Measurements from ENCODE around the gene CLASP1. TPM values are rescaled to one million over a fixed set of nuclear protein-coding genes. Genes with fewer than 3 reads are reported as not detected.

Gene CLASP1
- total and polyA plus RNA-seq, 2 donors (not counting 3 experiments of a cell fraction or from before 2014, with no cell fraction given), result 10.0 to 57.9 TPM

DNA sequence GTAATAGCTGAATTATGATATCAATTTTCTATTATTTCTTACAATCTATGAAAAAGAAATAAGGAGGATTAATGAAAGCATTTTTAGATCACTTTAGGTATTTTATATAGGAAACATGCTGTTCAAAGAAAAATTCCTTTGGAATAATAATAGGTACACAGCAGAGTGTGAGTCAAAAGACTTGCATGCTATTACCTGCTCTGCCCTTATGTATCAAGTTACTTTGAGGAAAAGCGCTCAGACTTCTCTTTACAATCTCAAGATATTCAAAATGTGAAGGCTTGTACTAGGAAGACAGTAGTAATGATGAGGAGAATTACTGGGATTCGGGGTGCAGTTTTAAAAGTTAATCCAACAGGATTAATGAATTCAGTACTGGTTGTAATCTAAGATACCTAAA lies 147.7 kb downstream of the CLASP1 start:
- peaks cover 11% of the 10 kb centered on the region for H3K79me2 ChIP-seq (ENCODE audit: control insufficient read depth, insufficient read depth, low read length)
- H2AFZ ChIP-seq (ENCODE audit: low read depth, low read length), result no peak overlapping the region
- FAIRE-seq, result no peak
- intact Hi-C loops (cut with micrococcal nuclease), result loop anchor here (10.0 kb wide), 1 partner anchor 97 kb away; no protein-coding TSS in a partner anchor
- no peaks in the 10 kb centered on the region for H3K27me3 ChIP-seq (ENCODE audit: control insufficient read depth in 2 of 2, insufficient read depth in 2 of 2, low read length in 2 of 2)
- no peak overlapping the region for H3K4me2 ChIP-seq (ENCODE audit: insufficient read depth, low read length)
- H3K9me1 ChIP-seq (replicated peaks; ENCODE audit: control insufficient read depth, extremely low read depth, insufficient read depth, low read length), result no peaks in the 10 kb centered on the region
- TF ChIP-seq GATA2 (IDR thresholded peaks at IDR 0.05; ENCODE audit: insufficient read depth, insufficient read length, low read depth, low read length), result no peak
- TF ChIP-seq MYC (IDR thresholded peaks at IDR 0.05; ENCODE audit: low read depth, low read length), result no peak
- no peak for TF ChIP-seq JUN (IDR thresholded peaks at IDR 0.05; ENCODE audit: borderline replicate concordance, insufficient read depth, insufficient read length, low read depth)
- TF ChIP-seq EZH2 (IDR thresholded peaks at IDR 0.05; ENCODE audit: borderline replicate concordance, low read depth, low read length, severe bottlenecking), result no peak
- TF ChIP-seq POLR2AphosphoS5 (IDR thresholded peaks at IDR 0.05; ENCODE audit: insufficient read depth, low read depth, low read length), result no peak
- TF ChIP-seq, protein P1, sequence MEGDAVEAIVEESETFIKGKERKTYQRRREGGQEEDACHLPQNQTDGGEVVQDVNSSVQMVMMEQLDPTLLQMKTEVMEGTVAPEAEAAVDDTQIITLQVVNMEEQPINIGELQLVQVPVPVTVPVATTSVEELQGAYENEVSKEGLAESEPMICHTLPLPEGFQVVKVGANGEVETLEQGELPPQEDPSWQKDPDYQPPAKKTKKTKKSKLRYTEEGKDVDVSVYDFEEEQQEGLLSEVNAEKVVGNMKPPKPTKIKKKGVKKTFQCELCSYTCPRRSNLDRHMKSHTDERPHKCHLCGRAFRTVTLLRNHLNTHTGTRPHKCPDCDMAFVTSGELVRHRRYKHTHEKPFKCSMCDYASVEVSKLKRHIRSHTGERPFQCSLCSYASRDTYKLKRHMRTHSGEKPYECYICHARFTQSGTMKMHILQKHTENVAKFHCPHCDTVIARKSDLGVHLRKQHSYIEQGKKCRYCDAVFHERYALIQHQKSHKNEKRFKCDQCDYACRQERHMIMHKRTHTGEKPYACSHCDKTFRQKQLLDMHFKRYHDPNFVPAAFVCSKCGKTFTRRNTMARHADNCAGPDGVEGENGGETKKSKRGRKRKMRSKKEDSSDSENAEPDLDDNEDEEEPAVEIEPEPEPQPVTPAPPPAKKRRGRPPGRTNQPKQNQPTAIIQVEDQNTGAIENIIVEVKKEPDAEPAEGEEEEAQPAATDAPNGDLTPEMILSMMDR (IDR thresholded peaks at IDR 0.05; ENCODE audit: extremely low read depth in 1 of 2, insufficient read depth in 1 of 2, low read depth in 1 of 2, low read length in 2 of 2), result no peak
- ChIA-PET CTCF (no interaction called here), POLR2A (no interaction called here)
- H3K9me3 ChIP-seq (replicated peaks; ENCODE audit: control insufficient read depth, insufficient read depth, low read length), result no peaks in the 10 kb centered on the region
- no peaks in the 10 kb centered on the region for H4K20me1 ChIP-seq (replicated peaks; ENCODE audit: control insufficient read depth, extremely low read depth, insufficient read depth, low read length)
- DNase-seq (ENCODE audit: low read depth, low spot score), result no peak
- H3K4me3 ChIP-seq (replicated peaks in 1 of 3; ENCODE audit: insufficient read depth in 1 of 3, low read depth in 1 of 3, low read length in 3 of 3), result no peak overlapping the region
- H3K9ac ChIP-seq (replicated peaks; ENCODE audit: extremely low read depth, insufficient read depth, low read length), result no peak overlapping the region
- H3K36me3 ChIP-seq (ENCODE audit: control insufficient read depth in 2 of 2, extremely low read depth in 1 of 2, insufficient read depth in 2 of 2, low read length in 2 of 2), result peaks cover 3 to 5% of the 10 kb centered on the region in 2 experiments
- H3K4me1 ChIP-seq (ENCODE audit: control insufficient read depth, extremely low read depth, insufficient read depth, low read length), result peaks cover 4% of the 10 kb centered on the region
- no peak overlapping the region for H3K27ac ChIP-seq (ENCODE audit: insufficient read depth, low read depth, low read length)
- dilution Hi-C loops (cut with MboI; ENCODE audit: extremely low pct_ligation_motif_present, low sequenced_read_pairs), result no loop called here
- no TSS peak for BruUV-seq (replicated peaks)

All from endothelial cell of umbilical vein (primary cell).